ENCODE measurements around the gene NAP1L1.

DNA sequence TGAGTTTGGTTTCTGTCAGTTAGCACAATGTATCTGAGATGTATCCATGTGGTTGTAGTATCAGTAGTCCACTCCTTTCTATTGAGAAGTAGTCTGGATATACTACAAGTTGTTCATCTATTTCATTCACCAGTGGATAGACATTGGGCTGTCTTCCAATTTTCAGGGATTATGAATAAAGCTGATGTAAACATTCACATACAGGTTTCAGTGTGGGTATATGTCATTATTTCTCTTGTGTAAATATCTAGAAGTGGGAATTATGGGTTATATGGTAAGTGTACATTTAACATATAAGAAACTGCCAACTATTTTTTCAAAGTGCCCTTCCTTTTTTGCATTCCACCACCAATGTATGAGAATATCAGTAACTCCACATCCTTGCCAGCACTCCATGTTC, 88.8 kb downstream of the NAP1L1 start:
- TF ChIP-seq, protein P1, sequence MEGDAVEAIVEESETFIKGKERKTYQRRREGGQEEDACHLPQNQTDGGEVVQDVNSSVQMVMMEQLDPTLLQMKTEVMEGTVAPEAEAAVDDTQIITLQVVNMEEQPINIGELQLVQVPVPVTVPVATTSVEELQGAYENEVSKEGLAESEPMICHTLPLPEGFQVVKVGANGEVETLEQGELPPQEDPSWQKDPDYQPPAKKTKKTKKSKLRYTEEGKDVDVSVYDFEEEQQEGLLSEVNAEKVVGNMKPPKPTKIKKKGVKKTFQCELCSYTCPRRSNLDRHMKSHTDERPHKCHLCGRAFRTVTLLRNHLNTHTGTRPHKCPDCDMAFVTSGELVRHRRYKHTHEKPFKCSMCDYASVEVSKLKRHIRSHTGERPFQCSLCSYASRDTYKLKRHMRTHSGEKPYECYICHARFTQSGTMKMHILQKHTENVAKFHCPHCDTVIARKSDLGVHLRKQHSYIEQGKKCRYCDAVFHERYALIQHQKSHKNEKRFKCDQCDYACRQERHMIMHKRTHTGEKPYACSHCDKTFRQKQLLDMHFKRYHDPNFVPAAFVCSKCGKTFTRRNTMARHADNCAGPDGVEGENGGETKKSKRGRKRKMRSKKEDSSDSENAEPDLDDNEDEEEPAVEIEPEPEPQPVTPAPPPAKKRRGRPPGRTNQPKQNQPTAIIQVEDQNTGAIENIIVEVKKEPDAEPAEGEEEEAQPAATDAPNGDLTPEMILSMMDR (IDR thresholded peaks at IDR 0.05; ENCODE audit: low read length): no peak
- TF ChIP-seq EZH2 (optimal IDR thresholded peaks at IDR 0.05; ENCODE audit: low read depth, low read length): no peak
